Fibroblast of lung (primary cell): ENCODE results near the gene COTL1. TPM values are rescaled to one million over a fixed set of nuclear protein-coding genes. Genes with fewer than 3 reads are reported as not detected.

ENCODE experiments used
- DNase-seq, 2 donors: peaks; one replicate each; pipeline versions ENCODE4 v3.0.0 to v3.0.0-alpha.2; 2010; ENCODE audit warnings: low read depth in 2 of 2
- H2AFZ ChIP-seq: 2 replicates; pipeline ENCODE4 v1.5.1; 2012; ENCODE audit warnings: low read length, control low read depth, inconsistent platforms
- H3K27ac ChIP-seq: 2 replicates; pipeline ENCODE4 v1.5.1; 2011; ENCODE audit warnings: low read length, control low read depth; ENCODE audit not compliant: insufficient read depth
- H3K27me3 ChIP-seq: 2 replicates; pipeline ENCODE4 v1.5.1; 2011; ENCODE audit warnings: mild to moderate bottlenecking, low read length; ENCODE audit not compliant: control insufficient read depth, insufficient read depth
- H3K36me3 ChIP-seq: 2 replicates; pipeline ENCODE4 v1.5.1; 2011; ENCODE audit warnings: low read length; ENCODE audit not compliant: control insufficient read depth, insufficient read depth
- H3K4me1 ChIP-seq: 2 replicates; pipeline ENCODE4 v1.5.1; 2011; ENCODE audit warnings: low read length; ENCODE audit not compliant: control insufficient read depth, insufficient read depth; ENCODE audit errors: extremely low read depth
- H3K4me2 ChIP-seq: 2 replicates; pipeline ENCODE4 v1.5.1; 2011; ENCODE audit warnings: low read length, control low read depth; ENCODE audit not compliant: insufficient read depth; ENCODE audit errors: extremely low read depth
- H3K4me3 ChIP-seq, 4 experiments: fragments of 200-600 bp in 1 of 4; sonication (generic) in 1 of 4; replicated peaks in 1 of 4; 2 replicates each; pipeline ENCODE4 v1.5.1; 2011 to 2016; ENCODE audit warnings: low read length in 4 of 4, low read depth in 3 of 4, mild to moderate bottlenecking in 3 of 4, control low read depth in 2 of 4, inconsistent platforms in 1 of 4, mixed read lengths in 1 of 4; ENCODE audit not compliant: insufficient read depth in 1 of 4; ENCODE audit errors: control extremely low read depth in 1 of 4
- H3K79me2 ChIP-seq: 2 replicates; pipeline ENCODE4 v1.5.1; 2012; ENCODE audit warnings: mild to moderate bottlenecking, low read length, inconsistent platforms; ENCODE audit not compliant: control insufficient read depth, insufficient read depth
- H3K9ac ChIP-seq: 2 replicates; pipeline ENCODE4 v1.5.1; 2011; ENCODE audit warnings: mild to moderate bottlenecking, low read length, control low read depth; ENCODE audit not compliant: insufficient read depth
- H3K9me3 ChIP-seq: 2 replicates; pipeline ENCODE4 v1.5.1; 2012; ENCODE audit warnings: low read depth, low read length; ENCODE audit not compliant: control insufficient read depth, insufficient read depth
- H4K20me1 ChIP-seq: 2 replicates; pipeline ENCODE4 v1.5.1; 2011; ENCODE audit warnings: low read length; ENCODE audit not compliant: control insufficient read depth, insufficient read depth; ENCODE audit errors: extremely low read depth
- CTCF ChIP-seq, 2 donors: IDR thresholded peaks in 1 of 2; conservative IDR thresholded peaks in 1 of 2; 1 replicate in 1 of 2; 2 replicates in 1 of 2; pipeline ENCODE4 v1.5.1; 2011 to 2012; ENCODE audit warnings: low read length in 2 of 2, control low read depth in 1 of 2, inconsistent platforms in 1 of 2, low read depth in 1 of 2, mild to moderate bottlenecking in 1 of 2
- EZH2 ChIP-seq: IDR thresholded peaks from 2 replicates; pipeline ENCODE4 v1.5.1; 2012; ENCODE audit warnings: low read length, control low read depth, mild to moderate bottlenecking; ENCODE audit errors: missing control alignments
- polyA plus RNA-seq, 2 donors: library from polyadenylated mRNA; depleted of rRNA in 1 of 2; stranded (reverse) in 1 of 2; unstranded in 1 of 2; fragments of >200 nt; gene quantifications; 2 replicates each; pipeline ENCODE4 v1.2.1, GENCODE V29; 2011 to 2012; ENCODE audit warnings: missing spikeins in 1 of 2
- total RNA-seq: library from RNA; depleted of rRNA; stranded (reverse); fragments of >200 nt; gene quantifications from 2 replicates; pipeline ENCODE4 v1.2.1, GENCODE V29; 2014

Gene COTL1
- total and polyA plus RNA-seq, 2 donors (not counting 1 experiment from before 2014, with no cell fraction given), result 103 to 192 TPM

DNA sequence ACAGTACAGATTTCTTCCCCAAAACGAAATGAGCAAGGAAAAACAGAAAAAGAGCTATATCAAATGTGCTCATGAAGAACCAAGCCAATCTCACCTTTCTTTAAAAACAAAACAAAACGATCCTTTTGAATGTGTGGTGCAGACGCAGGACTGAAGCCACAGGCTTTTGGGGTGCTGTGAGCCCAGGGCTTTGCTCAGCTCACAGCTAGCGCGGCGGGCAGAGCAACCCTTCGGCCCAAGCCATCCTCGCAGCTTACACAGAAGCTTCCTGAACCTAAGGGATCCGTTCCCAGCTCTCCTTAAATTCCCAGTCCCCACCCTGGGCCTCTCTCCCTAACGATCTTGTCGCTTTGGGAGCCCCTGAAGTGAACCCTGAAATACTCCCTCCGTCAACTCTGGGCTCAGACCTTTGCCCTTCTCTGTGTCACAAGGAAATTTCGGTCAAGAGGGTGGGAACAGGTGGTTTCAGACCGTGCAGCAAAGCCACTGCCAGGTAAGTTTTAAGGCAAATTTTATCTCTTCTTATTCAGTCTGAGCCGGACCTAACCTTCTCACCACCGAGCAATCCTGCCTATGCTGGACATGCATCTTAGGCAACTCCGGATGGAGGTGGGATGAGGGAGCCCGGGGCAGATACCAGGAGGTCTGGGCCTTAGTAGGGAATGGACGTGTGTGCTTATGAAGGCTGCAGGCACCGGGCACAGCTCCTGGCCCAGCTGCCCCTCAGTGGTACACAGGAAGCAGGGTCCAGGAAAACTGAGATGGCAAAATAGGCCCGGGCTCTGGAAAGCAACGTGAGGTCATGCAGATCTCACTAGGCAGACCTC lies 52.0 kb downstream of the COTL1 start:
- peaks cover 15% of the 10 kb centered on the region for H3K36me3 ChIP-seq
- H3K4me1 ChIP-seq, result no peaks in the 10 kb centered on the region
- H3K4me2 ChIP-seq, result no peak overlapping the region
- no peak for DNase-seq
- no peak overlapping the region for H3K9ac ChIP-seq
- H3K9me3 ChIP-seq, result no peaks in the 10 kb centered on the region
- H3K4me3 ChIP-seq, result no peak overlapping the region
- no peaks in the 10 kb centered on the region for H4K20me1 ChIP-seq
- no peak overlapping the region for H3K27ac ChIP-seq
- H3K79me2 ChIP-seq, result peaks cover 17% of the 10 kb centered on the region
- H2AFZ ChIP-seq, result no peak overlapping the region
- TF ChIP-seq CTCF (conservative IDR thresholded peaks at IDR 0.05 in 1 of 2, IDR thresholded peaks at IDR 0.05 in 1 of 2; ENCODE audit: low read depth in 1 of 2, low read length in 2 of 2) (no peak), EZH2 (no peak)
- no peaks in the 10 kb centered on the region for H3K27me3 ChIP-seq

DNA sequence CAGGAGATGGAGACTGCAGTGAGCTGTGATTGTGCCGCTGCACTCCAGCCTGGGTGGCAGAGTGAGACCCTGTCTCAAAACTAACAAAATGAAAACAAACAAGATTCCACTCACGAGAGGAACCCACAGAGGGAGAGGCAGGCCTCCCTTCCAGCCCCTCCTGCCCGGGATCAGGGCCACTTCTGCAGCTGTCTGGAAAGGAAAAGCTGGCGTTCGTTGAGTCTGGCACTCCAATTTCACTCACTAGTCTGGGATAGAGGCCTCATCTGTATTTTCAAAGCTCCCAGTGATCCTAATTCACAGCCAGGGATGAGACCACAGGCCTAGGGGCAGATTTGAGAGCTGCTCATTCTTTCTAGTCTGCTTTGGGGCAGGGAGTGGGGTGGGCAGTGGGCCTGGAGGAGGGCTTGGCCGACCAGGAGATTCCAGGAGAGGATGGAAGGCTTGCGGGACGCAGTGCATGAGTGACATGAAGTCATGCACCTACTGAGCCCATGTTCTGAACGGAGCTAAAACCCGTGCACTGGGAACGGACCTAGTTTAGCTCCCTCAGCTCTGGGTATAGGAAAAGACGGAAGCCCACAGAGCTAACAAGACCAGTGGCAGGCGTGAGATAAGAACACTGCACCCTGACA lies 54.0 kb downstream of the COTL1 start:
- no peaks in the 10 kb centered on the region for H3K4me1 ChIP-seq
- TF ChIP-seq EZH2 (no peak), CTCF (conservative IDR thresholded peaks at IDR 0.05 in 1 of 2, IDR thresholded peaks at IDR 0.05 in 1 of 2; ENCODE audit: low read depth in 1 of 2, low read length in 2 of 2) (no peak)
- H3K36me3 ChIP-seq, result peaks cover 15% of the 10 kb centered on the region
- peaks cover 12% of the 10 kb centered on the region for H3K79me2 ChIP-seq
- no peaks in the 10 kb centered on the region for H4K20me1 ChIP-seq
- H3K9me3 ChIP-seq, result no peaks in the 10 kb centered on the region
- H2AFZ ChIP-seq, result no peak overlapping the region
- H3K9ac ChIP-seq, result no peak overlapping the region
- no peak overlapping the region for H3K4me3 ChIP-seq
- DNase-seq, result no peak
- no peak overlapping the region for H3K27ac ChIP-seq
- H3K4me2 ChIP-seq, result no peak overlapping the region
- no peaks in the 10 kb centered on the region for H3K27me3 ChIP-seq

GRCh38 chr16:84563064-84563715 lies 54.7 kb downstream of the COTL1 start:
- H3K4me2 ChIP-seq, result no peak overlapping the region
- no peaks in the 10 kb centered on the region for H3K9me3 ChIP-seq
- TF ChIP-seq CTCF (conservative IDR thresholded peaks at IDR 0.05 in 1 of 2, IDR thresholded peaks at IDR 0.05 in 1 of 2; ENCODE audit: low read depth in 1 of 2, low read length in 2 of 2) (no peak), EZH2 (no peak)
- no peak overlapping the region for H3K9ac ChIP-seq
- H3K4me1 ChIP-seq, result no peaks in the 10 kb centered on the region
- no peak for DNase-seq
- H2AFZ ChIP-seq, result no peak overlapping the region
- H3K36me3 ChIP-seq, result peaks cover 15% of the 10 kb centered on the region
- H3K79me2 ChIP-seq, result peaks cover 5% of the 10 kb centered on the region
- H3K27ac ChIP-seq, result no peak overlapping the region
- H3K27me3 ChIP-seq, result no peaks in the 10 kb centered on the region
- H3K4me3 ChIP-seq, result no peak overlapping the region
- H4K20me1 ChIP-seq, result no peaks in the 10 kb centered on the region
